ENCODE data around the gene NR4A1. TPM values are rescaled to one million over a fixed set of nuclear protein-coding genes. Genes with fewer than 3 reads are reported as not detected.
A peak's percentile ranks its signal among the peaks of the same experiment; 100 is the strongest.

The NR4A1 gene
- total RNA-seq, 2 donors from 2014 or later = 29.8 to 76.0 TPM

GRCh38 chr12:52013626-52014310, 37.5 kb upstream of the NR4A1 start:
- Mint-ChIP-seq H3K9me3 (no peaks in the 10 kb centered on the region), H3K27ac (no peak overlapping the region), H3K36me3 (no peaks in the 10 kb centered on the region)
- no peak for DNase-seq (ENCODE audit: low spot score in 2 of 2)
- no peak for ATAC-seq

GRCh38 chr12:52014567-52015530, 36.4 kb upstream of the NR4A1 start:
- no peak for DNase-seq (ENCODE audit: low spot score in 2 of 2)
- Mint-ChIP-seq H3K36me3 (no peaks in the 10 kb centered on the region), H3K9me3 (no peaks in the 10 kb centered on the region), H3K27ac (no peak overlapping the region)
- no peak for ATAC-seq

- no peak overlapping the region for H3K27ac Mint-ChIP-seq
- H3K9me3 Mint-ChIP-seq = no peaks in the 10 kb centered on the region
- no peaks in the 10 kb centered on the region for H3K36me3 Mint-ChIP-seq
- no peak for ATAC-seq
- DNase-seq (ENCODE audit: low spot score in 2 of 2) = no peak
These were observed 35.7 kb upstream of the NR4A1 start for GRCh38 chr12:52015532-52016041.

GRCh38 chr12:52018433-52019112, 32.7 kb upstream of the NR4A1 start:
- ATAC-seq = no peak
- no peaks in the 10 kb centered on the region for H3K36me3 Mint-ChIP-seq
- no peak overlapping the region for H3K27ac Mint-ChIP-seq
- DNase-seq (ENCODE audit: low spot score in 2 of 2) = no peak
- no peaks in the 10 kb centered on the region for H3K9me3 Mint-ChIP-seq

GRCh38 chr12:52019113-52019770, 32.0 kb upstream of the NR4A1 start:
- ATAC-seq (no peak), DNase-seq (ENCODE audit: low spot score in 2 of 2) (no peak)
- H3K36me3 Mint-ChIP-seq = no peaks in the 10 kb centered on the region

GRCh38 chr12:52020539-52021336, 30.5 kb upstream of the NR4A1 start:
- DNase-seq (ENCODE audit: low spot score in 2 of 2) (peak in 1 of 2 donors; percentile 73), ATAC-seq (peak in 1 of 2 donors; percentile 22)
- no peak overlapping the region for H3K27ac Mint-ChIP-seq
- no peaks in the 10 kb centered on the region for H3K36me3 Mint-ChIP-seq
- no peaks in the 10 kb centered on the region for H3K9me3 Mint-ChIP-seq

More at GRCh38 chr12:52019113-52019770, 32.0 kb upstream of the NR4A1 start:
- H3K27ac Mint-ChIP-seq = peak overlapping the region in 1 of 2 donors; percentile 82
- no peaks in the 10 kb centered on the region for H3K9me3 Mint-ChIP-seq

- DNase-seq (ENCODE audit: low spot score in 2 of 2) (peak; percentile 44 to 65), ATAC-seq (peak; percentile 7)
- H3K27ac Mint-ChIP-seq = peak overlapping the region; percentile 16 to 89
- no peaks in the 10 kb centered on the region for H3K9me3 Mint-ChIP-seq
- no peaks in the 10 kb centered on the region for H3K36me3 Mint-ChIP-seq
These were observed 28.4 kb upstream of the NR4A1 start for GRCh38 chr12:52022841-52023181.

- no peaks in the 10 kb centered on the region for H3K9me3 Mint-ChIP-seq
- peak; percentile 63 to 70 for ATAC-seq
- no peaks in the 10 kb centered on the region for H3K36me3 Mint-ChIP-seq
- peak overlapping the region; percentile 89 to 96 for H3K27ac Mint-ChIP-seq
- peak; percentile 92 to 98 for DNase-seq (ENCODE audit: low spot score in 2 of 2)
These were observed 27.9 kb upstream of the NR4A1 start for GRCh38 chr12:52023182-52023975.

GRCh38 chr12:52023976-52024688, 27.1 kb upstream of the NR4A1 start:
- ATAC-seq (peak; percentile 19 to 31), DNase-seq (ENCODE audit: low spot score in 2 of 2) (no peak)
- Mint-ChIP-seq H3K36me3 (no peaks in the 10 kb centered on the region), H3K27ac (peak overlapping the region; percentile 89 to 96), H3K9me3 (no peaks in the 10 kb centered on the region)

GRCh38 chr12:52024845-52025230, 26.4 kb upstream of the NR4A1 start:
- ATAC-seq = peak; percentile 59 to 65

GRCh38 chr12:52026263-52026662, 25.0 kb upstream of the NR4A1 start:
- H3K9me3 Mint-ChIP-seq = no peaks in the 10 kb centered on the region
- ATAC-seq = no peak

More at GRCh38 chr12:52024845-52025230, 26.4 kb upstream of the NR4A1 start:
- peak overlapping the region; percentile 89 to 96 for H3K27ac Mint-ChIP-seq
- H3K9me3 Mint-ChIP-seq = no peaks in the 10 kb centered on the region
- DNase-seq (ENCODE audit: low spot score in 2 of 2) = peak; percentile 65 to 83
- no peaks in the 10 kb centered on the region for H3K36me3 Mint-ChIP-seq

GRCh38 chr12:52027085-52027843, 24.0 kb upstream of the NR4A1 start:
- DNase-seq (ENCODE audit: low spot score in 2 of 2) = no peak
- no peak overlapping the region for H3K27ac Mint-ChIP-seq
- H3K9me3 Mint-ChIP-seq = no peaks in the 10 kb centered on the region
- ATAC-seq = no peak
- H3K36me3 Mint-ChIP-seq = no peaks in the 10 kb centered on the region

More at GRCh38 chr12:52026263-52026662, 25.0 kb upstream of the NR4A1 start:
- H3K36me3 Mint-ChIP-seq = no peaks in the 10 kb centered on the region
- no peak for DNase-seq (ENCODE audit: low spot score in 2 of 2)
- no peak overlapping the region for H3K27ac Mint-ChIP-seq

GRCh38 chr12:52029685-52030084, 21.6 kb upstream of the NR4A1 start:
- H3K9me3 Mint-ChIP-seq = no peaks in the 10 kb centered on the region
- no peak for ATAC-seq
- no peak overlapping the region for H3K27ac Mint-ChIP-seq
- DNase-seq (ENCODE audit: low spot score in 2 of 2) = no peak
- no peaks in the 10 kb centered on the region for H3K36me3 Mint-ChIP-seq

- Mint-ChIP-seq H3K27ac (peak overlapping the region in 1 of 2 donors; percentile 74), H3K9me3 (no peaks in the 10 kb centered on the region), H3K36me3 (no peaks in the 10 kb centered on the region)
- ATAC-seq = no peak
- DNase-seq (ENCODE audit: low spot score in 2 of 2) = no peak
These were observed 18.8 kb upstream of the NR4A1 start for GRCh38 chr12:52032446-52032803.

All from activated naive CD4-positive, alpha-beta T cell treated with anti-CD3 and anti-CD28 coated beads, Interleukin-2, amount 50 U/mL, for 72 hours (primary cell).